OCI-LY1 (cell line): ENCODE data around the gene FYTTD1.

Experiments used
- CTCF ChIP-seq: fragments of 200-600 bp; sonication (generic), shearing (Covaris generic); IDR thresholded peaks from 2 replicates; pipeline ENCODE4 v1.5.1; 2017; ENCODE audit warnings: mild to moderate bottlenecking, antibody characterized with exemption, low read length, moderate library complexity, mixed read lengths
- EZH2 ChIP-seq: fragments of 200-600 bp; sonication (generic), shearing (Covaris generic); IDR thresholded peaks from 2 replicates; pipeline ENCODE4 v1.8.0; 2017; ENCODE audit warnings: borderline replicate concordance, mixed run types, mild to moderate bottlenecking, antibody characterized with exemption, low read length, moderate library complexity, mixed read lengths

- TF ChIP-seq CTCF = no peak
- no peak for TF ChIP-seq EZH2
Observed at GRCh38 chr3:197796087-197796486, 46.4 kb downstream of the FYTTD1 start.
